HEK293 (cell line): ENCODE results near the gene NKAIN4.

Experiments
- GLI4 ChIP-seq: fragments of 450-650 bp; formaldehyde crosslinking; IDR thresholded peaks from 2 replicates; pipeline ENCODE4 v1.5.1; 2016; ENCODE audit warnings: missing biosample characterization, missing genetic modification characterization
- HIC1 ChIP-seq: fragments of 450-650 bp; formaldehyde crosslinking; IDR thresholded peaks from 2 replicates; pipeline ENCODE4 v1.5.1; 2016; ENCODE audit warnings: missing biosample characterization, missing genetic modification characterization
- HOXC10 ChIP-seq: sonication (generic); formaldehyde crosslinking; IDR thresholded peaks from 2 replicates; pipeline ENCODE4 v1.8.1; 2023; ENCODE audit warnings: mild to moderate bottlenecking, missing genetic modification reagents
- PRDM4 ChIP-seq: fragments of 450-650 bp; formaldehyde crosslinking; IDR thresholded peaks from 2 replicates; pipeline ENCODE4 v1.5.1; 2017; ENCODE audit warnings: missing biosample characterization, missing genetic modification characterization
- SP2 ChIP-seq: fragments of 450-650 bp; formaldehyde crosslinking; IDR thresholded peaks from 2 replicates; pipeline ENCODE4 v1.5.1; 2016; ENCODE audit warnings: missing biosample characterization, missing genetic modification characterization
- ZBTB1 ChIP-seq: fragments of 450-650 bp; formaldehyde crosslinking; IDR thresholded peaks from 2 replicates; pipeline ENCODE4 v1.5.1; 2016; ENCODE audit warnings: missing biosample characterization, missing genetic modification characterization
- ZBTB20 ChIP-seq: fragments of 450-650 bp; formaldehyde crosslinking; IDR thresholded peaks from 2 replicates; pipeline ENCODE4 v1.5.1; 2016; ENCODE audit warnings: missing biosample characterization, missing genetic modification characterization
- ZBTB26 ChIP-seq: fragments of 450-650 bp; formaldehyde crosslinking; optimal IDR thresholded peaks from 2 replicates; pipeline ENCODE3; 2016; ENCODE audit warnings: missing biosample characterization, mild to moderate bottlenecking, missing genetic modification characterization
- ZBTB6 ChIP-seq: fragments of 450-650 bp; formaldehyde crosslinking; IDR thresholded peaks from 2 replicates; pipeline ENCODE4 v1.5.1; 2017; ENCODE audit warnings: missing biosample characterization, missing genetic modification characterization
- ZBTB8A ChIP-seq: fragments of 450-650 bp; formaldehyde crosslinking; IDR thresholded peaks from 2 replicates; pipeline ENCODE4 v1.5.1; 2016; ENCODE audit warnings: missing biosample characterization, missing genetic modification characterization
- ZFP3 ChIP-seq: fragments of 450-650 bp; formaldehyde crosslinking; IDR thresholded peaks from 2 replicates; pipeline ENCODE4 v1.5.1; 2016; ENCODE audit warnings: low read depth, missing biosample characterization, missing genetic modification characterization
- ZIC2 ChIP-seq: fragments of 450-650 bp; formaldehyde crosslinking; IDR thresholded peaks from 2 replicates; pipeline ENCODE4 v1.5.1; 2016; ENCODE audit warnings: missing biosample characterization, missing genetic modification characterization
- ZNF121 ChIP-seq: fragments of 450-650 bp; formaldehyde crosslinking; IDR thresholded peaks from 2 replicates; pipeline ENCODE4 v1.5.1; 2016; ENCODE audit warnings: missing biosample characterization, missing genetic modification characterization
- ZNF140 ChIP-seq: fragments of 450-650 bp; formaldehyde crosslinking; IDR thresholded peaks from 2 replicates; pipeline ENCODE4 v1.5.1; 2016; ENCODE audit warnings: missing biosample characterization, missing genetic modification characterization
- ZNF146 ChIP-seq: fragments of 450-650 bp; formaldehyde crosslinking; IDR thresholded peaks from 2 replicates; pipeline ENCODE4 v1.5.1; 2016; ENCODE audit warnings: missing biosample characterization, missing genetic modification characterization
- ZNF16 ChIP-seq: fragments of 450-650 bp; formaldehyde crosslinking; IDR thresholded peaks from 2 replicates; pipeline ENCODE4 v1.5.1; 2016; ENCODE audit warnings: low read depth, missing biosample characterization, missing genetic modification characterization
- ZNF174 ChIP-seq: fragments of 450-650 bp; formaldehyde crosslinking; IDR thresholded peaks from 2 replicates; pipeline ENCODE4 v1.5.0; 2017; ENCODE audit warnings: missing biosample characterization, mild to moderate bottlenecking, missing genetic modification characterization
- ZNF202 ChIP-seq: fragments of 450-650 bp; formaldehyde crosslinking; IDR thresholded peaks from 2 replicates; pipeline ENCODE4 v1.5.1; 2016; ENCODE audit warnings: missing biosample characterization, missing genetic modification characterization, borderline replicate concordance
- ZNF239 ChIP-seq: fragments of 450-650 bp; formaldehyde crosslinking; IDR thresholded peaks from 2 replicates; pipeline ENCODE4 v1.5.1; 2016; ENCODE audit warnings: missing biosample characterization, missing genetic modification characterization
- ZNF341 ChIP-seq: fragments of 450-650 bp; formaldehyde crosslinking; IDR thresholded peaks from 2 replicates; pipeline ENCODE4; 2016; ENCODE audit warnings: low read depth, missing biosample characterization, missing genetic modification characterization
- ZNF350 ChIP-seq: fragments of 450-650 bp; formaldehyde crosslinking; IDR thresholded peaks from 2 replicates; pipeline ENCODE4 v1.5.0; 2017; ENCODE audit warnings: missing biosample characterization, mild to moderate bottlenecking, missing genetic modification characterization
- ZNF404 ChIP-seq: fragments of 450-650 bp; formaldehyde crosslinking; IDR thresholded peaks from 2 replicates; pipeline ENCODE4 v1.5.1; 2017; ENCODE audit warnings: missing biosample characterization, missing genetic modification characterization
- ZNF433 ChIP-seq: fragments of 450-650 bp; formaldehyde crosslinking; IDR thresholded peaks from 2 replicates; pipeline ENCODE4 v1.5.1; 2016; ENCODE audit warnings: missing biosample characterization, missing genetic modification characterization, low read depth
- ZNF510 ChIP-seq: fragments of 450-650 bp; formaldehyde crosslinking; IDR thresholded peaks from 2 replicates; pipeline ENCODE4 v1.5.1; 2018; ENCODE audit warnings: mild to moderate bottlenecking, missing genetic modification characterization, missing biosample characterization; ENCODE audit not compliant: insufficient replicate concordance
- ZNF571 ChIP-seq: fragments of 450-650 bp; formaldehyde crosslinking; IDR thresholded peaks from 2 replicates; pipeline ENCODE4 v1.5.0; 2017; ENCODE audit warnings: missing biosample characterization, missing genetic modification characterization
- ZNF600 ChIP-seq: fragments of 450-650 bp; formaldehyde crosslinking; IDR thresholded peaks from 2 replicates; pipeline ENCODE4 v1.5.1; 2016; ENCODE audit warnings: missing biosample characterization, missing genetic modification characterization
- ZNF670 ChIP-seq: fragments of 450-650 bp; formaldehyde crosslinking; IDR thresholded peaks from 2 replicates; pipeline ENCODE4 v1.5.1; 2016; ENCODE audit warnings: missing biosample characterization, missing genetic modification characterization, low read depth
- ZNF707 ChIP-seq: fragments of 450-650 bp; formaldehyde crosslinking; IDR thresholded peaks from 2 replicates; pipeline ENCODE4 v1.5.1; 2016; ENCODE audit warnings: missing biosample characterization, missing genetic modification characterization
- ZNF76 ChIP-seq: fragments of 450-650 bp; formaldehyde crosslinking; IDR thresholded peaks from 2 replicates; pipeline ENCODE4; 2016; ENCODE audit warnings: low read depth, missing biosample characterization, missing genetic modification characterization, borderline replicate concordance
- ZNF776 ChIP-seq: fragments of 450-650 bp; formaldehyde crosslinking; IDR thresholded peaks from 2 replicates; pipeline ENCODE4 v1.5.0; 2017; ENCODE audit warnings: missing biosample characterization, missing genetic modification characterization, borderline replicate concordance
- ZNF830 ChIP-seq: fragments of 450-650 bp; IDR thresholded peaks from 2 replicates; pipeline ENCODE4 v1.5.0; 2018; ENCODE audit warnings: missing biosample characterization, missing genetic modification characterization, low read depth, mild to moderate bottlenecking, moderate library complexity
- ZNF843 ChIP-seq: fragments of 450-650 bp; formaldehyde crosslinking; IDR thresholded peaks from 2 replicates; pipeline ENCODE4 v1.5.1; 2016; ENCODE audit warnings: missing biosample characterization, missing genetic modification characterization

NKAIN4 gene

GRCh38 chr20:63272105-63273058, 18.1 kb upstream of the NKAIN4 start, which contains the start of gene ARFGAP1 (continued):
- no peak for TF ChIP-seq HIC1 (tag by site-specific recombination)
- no peak for TF ChIP-seq ZNF202 (tag by site-specific recombination)
- TF ChIP-seq ZBTB26 (tag by site-specific recombination): peak; percentile 96
- no peak for TF ChIP-seq ZNF350 (tag by site-specific recombination)
- TF ChIP-seq ZNF510 (tag by site-specific recombination): no peak
- no peak for TF ChIP-seq ZNF670 (tag by site-specific recombination)
- no peak for TF ChIP-seq ZBTB1 (tag by site-specific recombination)
- no peak for TF ChIP-seq HOXC10 (CRISPR knock-in tag)
- no peak for TF ChIP-seq ZNF174 (tag by site-specific recombination)
- no peak for TF ChIP-seq ZNF843 (tag by site-specific recombination)
- 0 out of 2 replicates have a peak, but pooled peaks have one; percentile 17 for TF ChIP-seq ZIC2
- no peak for TF ChIP-seq ZNF121 (tag by site-specific recombination)
- TF ChIP-seq ZBTB8A: 0 out of 2 replicates have a peak, but pooled peaks have one; percentile 23
- TF ChIP-seq PRDM4 (tag by site-specific recombination): no peak
- TF ChIP-seq ZNF239 (tag by site-specific recombination): no peak
- no peak for TF ChIP-seq ZNF707 (tag by site-specific recombination)
- no peak for TF ChIP-seq ZNF16 (tag by site-specific recombination)
- TF ChIP-seq ZNF571 (tag by site-specific recombination): no peak
- TF ChIP-seq ZNF140 (tag by site-specific recombination): no peak
- TF ChIP-seq ZNF600: no peak
- TF ChIP-seq ZNF433 (tag by site-specific recombination): no peak
- no peak for TF ChIP-seq ZFP3 (tag by site-specific recombination)
- TF ChIP-seq GLI4: no peak
- no peak for TF ChIP-seq ZNF404 (tag by site-specific recombination)
- peak; percentile 87 for TF ChIP-seq SP2 (tag by site-specific recombination)
- no peak for TF ChIP-seq ZNF146 (tag by site-specific recombination)
- no peak for TF ChIP-seq ZNF776 (tag by site-specific recombination)
- no peak for TF ChIP-seq ZBTB20 (tag by site-specific recombination)
- TF ChIP-seq ZBTB6 (tag by site-specific recombination): no peak
- TF ChIP-seq ZNF341 (tag by site-specific recombination): peak; percentile 82
- TF ChIP-seq ZNF830 (tag by site-specific recombination): no peak
- TF ChIP-seq ZNF76: peak; percentile 91
